Cortex of kidney (tissue), 1 donor: ENCODE measurements around the gene ADAMTS9.

Experiments
- DNase-seq: peaks from one replicate; lab custom pipeline; 2025; lab: John Stamatoyannopoulos, UW

ADAMTS9 gene

GRCh38 chr3:64687781-64688604, at the start of gene ADAMTS9:
ADAMTS9 (minus strand) TSS chr3:64688000; CDS start chr3:64687657, 343 bp downstream.
- peak; percentile 32 for DNase-seq

GRCh38 chr3:64732576-64732975, 44.8 kb upstream of the ADAMTS9 start:
- no peak for DNase-seq

GRCh38 chr3:64730681-64731080, 42.9 kb upstream of the ADAMTS9 start:
- DNase-seq = no peak

- no peak for DNase-seq
Observed at GRCh38 chr3:64728994-64729393, 41.2 kb upstream of the ADAMTS9 start.

GRCh38 chr3:64728428-64728827, 40.6 kb upstream of the ADAMTS9 start:
- DNase-seq = no peak

- DNase-seq = no peak
Observed at GRCh38 chr3:64726414-64727090, 38.8 kb upstream of the ADAMTS9 start.

- no peak for DNase-seq
Observed at GRCh38 chr3:64718976-64719375, 31.2 kb upstream of the ADAMTS9 start.

GRCh38 chr3:64717872-64718613, 30.2 kb upstream of the ADAMTS9 start:
- no peak for DNase-seq

GRCh38 chr3:64717411-64717810, 29.6 kb upstream of the ADAMTS9 start:
- DNase-seq = no peak

- no peak for DNase-seq
Observed at GRCh38 chr3:64716110-64716710, 28.4 kb upstream of the ADAMTS9 start.

GRCh38 chr3:64715211-64715982, 27.6 kb upstream of the ADAMTS9 start:
- DNase-seq = no peak

- no peak for DNase-seq
Observed at GRCh38 chr3:64708456-64708855, 20.7 kb upstream of the ADAMTS9 start.

GRCh38 chr3:64705946-64706345, 18.1 kb upstream of the ADAMTS9 start:
- DNase-seq = no peak

- no peak for DNase-seq
Observed at GRCh38 chr3:64696896-64697295, 9.1 kb upstream of the ADAMTS9 start.

- DNase-seq = no peak
Observed at GRCh38 chr3:64694114-64694513, 6.3 kb upstream of the ADAMTS9 start.

GRCh38 chr3:64693031-64693430, 5.2 kb upstream of the ADAMTS9 start:
- DNase-seq = no peak

- no peak for DNase-seq
Observed at GRCh38 chr3:64691051-64691450, 3.3 kb upstream of the ADAMTS9 start.

GRCh38 chr3:64687086-64687780, 567 bp downstream of the ADAMTS9 start:
- no peak for DNase-seq

- DNase-seq = no peak
Observed at GRCh38 chr3:64686446-64686908, 1.3 kb downstream of the ADAMTS9 start.

- DNase-seq = peak; percentile 48
Observed at GRCh38 chr3:64685800-64686445, 1.9 kb downstream of the ADAMTS9 start.
